Ishikawa (cell line): ENCODE data around the gene DND1.

Source experiments
- CEBPB ChIP-seq: IDR thresholded peaks from 2 replicates; pipeline ENCODE4 v1.6.1; 2012
- EP300 ChIP-seq: IDR thresholded peaks from 2 replicates; pipeline ENCODE4 v1.6.1; 2012; ENCODE audit warnings: borderline replicate concordance
- FOXM1 ChIP-seq: IDR thresholded peaks from 2 replicates; pipeline ENCODE4 v1.6.1; 2012; ENCODE audit warnings: low read depth, borderline replicate concordance
- NFIC ChIP-seq: IDR thresholded peaks from 2 replicates; pipeline ENCODE4 v1.6.1; 2012
- RAD21 ChIP-seq: IDR thresholded peaks from 2 replicates; pipeline ENCODE4 v1.6.1; 2012; ENCODE audit warnings: low read depth
- REST ChIP-seq: IDR thresholded peaks from 2 replicates; pipeline ENCODE4 v1.6.1; 2012; ENCODE audit warnings: low read depth, mild to moderate bottlenecking
- TAF1 ChIP-seq: IDR thresholded peaks from 2 replicates; pipeline ENCODE4 v1.6.1; 2012; ENCODE audit warnings: low read depth, mild to moderate bottlenecking
- USF1 ChIP-seq: IDR thresholded peaks from 2 replicates; pipeline ENCODE4 v1.6.1; 2012
- YY1 ChIP-seq: IDR thresholded peaks from 2 replicates; pipeline ENCODE4 v1.6.1; 2012; ENCODE audit warnings: low read depth
- ZBTB7A ChIP-seq: IDR thresholded peaks from 2 replicates; pipeline ENCODE4 v1.6.1; 2012; ENCODE audit warnings: low read depth
- TF ChIP-seq, protein P1 (sequence below): IDR thresholded peaks from 2 replicates; pipeline ENCODE4 v1.6.1; 2012

- no peak for TF ChIP-seq RAD21
- TF ChIP-seq, protein P1, sequence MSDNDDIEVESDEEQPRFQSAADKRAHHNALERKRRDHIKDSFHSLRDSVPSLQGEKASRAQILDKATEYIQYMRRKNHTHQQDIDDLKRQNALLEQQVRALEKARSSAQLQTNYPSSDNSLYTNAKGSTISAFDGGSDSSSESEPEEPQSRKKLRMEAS = no peak
- TF ChIP-seq REST = no peak
- no peak for TF ChIP-seq ZBTB7A
- no peak for TF ChIP-seq CEBPB
- no peak for TF ChIP-seq TAF1
- TF ChIP-seq YY1 = no peak
- TF ChIP-seq NFIC = no peak
- TF ChIP-seq EP300 = no peak
- TF ChIP-seq USF1 = no peak
- no peak for TF ChIP-seq FOXM1
Measured at GRCh38 chr5:140630292-140631035, 42.9 kb downstream of the DND1 start.
